ENCODE measurements around the gene C16orf78.

Gene C16orf78

DNA sequence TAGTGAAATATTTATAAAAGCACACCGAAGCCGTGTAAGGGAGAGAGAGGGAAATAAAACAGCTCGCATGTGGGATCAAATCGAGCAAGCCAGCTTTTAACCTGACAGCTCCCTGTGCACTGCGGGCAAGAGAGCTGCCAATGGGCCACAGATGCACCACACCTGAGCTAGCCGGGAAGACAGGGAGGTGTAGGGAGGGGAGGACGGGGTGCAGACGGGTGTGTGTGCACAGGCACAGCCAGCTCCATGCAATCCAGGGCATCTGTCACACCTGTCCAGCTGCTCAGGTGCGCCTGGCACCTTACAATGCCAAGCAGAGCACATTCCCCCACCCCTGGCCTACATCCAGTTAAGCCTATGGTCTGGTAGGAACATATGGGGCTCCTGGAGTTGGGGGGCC, 70.0 kb downstream of the C16orf78 start:
- H3K27me3 Mint-ChIP-seq, result no peaks in the 10 kb centered on the region
- no peak overlapping the region for H3K4me3 Mint-ChIP-seq
- H3K4me1 Mint-ChIP-seq (ENCODE audit: low read depth), result peaks cover 28% of the 10 kb centered on the region
- H3K9me3 Mint-ChIP-seq, result no peaks in the 10 kb centered on the region
- no peak overlapping the region for H3K27ac Mint-ChIP-seq
- no peaks in the 10 kb centered on the region for H3K36me3 Mint-ChIP-seq (ENCODE audit: low read depth)

DNA sequence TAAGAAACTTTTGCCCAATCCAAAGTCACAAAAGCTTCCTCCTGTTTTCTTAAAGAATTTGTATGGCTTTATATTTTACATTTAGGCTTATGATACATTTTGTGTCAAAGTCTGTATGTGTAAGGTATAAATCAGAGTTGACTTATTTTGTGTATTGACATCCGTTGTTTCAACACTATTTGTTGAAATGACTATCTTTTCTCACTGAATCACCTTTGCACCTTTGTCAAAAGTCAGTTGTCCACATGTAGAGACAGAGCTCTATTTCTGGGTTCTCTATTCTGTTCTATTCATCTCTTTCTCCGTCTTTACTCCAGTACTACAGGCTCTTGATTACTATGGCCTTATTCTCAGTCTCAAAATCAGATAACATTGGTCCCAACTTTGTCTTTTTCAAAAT, 73.2 kb downstream of the C16orf78 start:
- Mint-ChIP-seq H3K36me3 (ENCODE audit: low read depth) (no peaks in the 10 kb centered on the region), H3K4me3 (no peak overlapping the region), H3K9me3 (no peaks in the 10 kb centered on the region), H3K27me3 (no peaks in the 10 kb centered on the region), H3K27ac (no peak overlapping the region), H3K4me1 (ENCODE audit: low read depth) (peaks cover 11% of the 10 kb centered on the region)

Data from stimulated activated naive CD8-positive, alpha-beta T cell treated with anti-CD3 and anti-CD28 coated beads, Interleukin-15, Interleukin-2, amounts not matched to agents 100 ng/mL and 50 ng/mL, for 24 hours (primary cell).